ENCODE measurements around the gene WDR5B. TPM values are rescaled to one million over a fixed set of nuclear protein-coding genes. Genes with fewer than 3 reads are reported as not detected.

WDR5B gene
- total and polyA plus RNA-seq, 8 donors: 2.3 to 5.4 (median 3.3) TPM

- no peak for TF ChIP-seq CTCF (IDR thresholded peaks at IDR 0.05)
Observed at GRCh38 chr3:122421101-122421500, 5.2 kb upstream of the WDR5B start.

GRCh38 chr3:122416966-122417365 is 1.1 kb upstream of the WDR5B start:
- TF ChIP-seq CTCF (IDR thresholded peaks at IDR 0.05): no peak
- Histone ChIP-seq H3K27ac (peak overlapping the region; percentile 83 to 94 (median 89)), H3K4me3 (peak overlapping the region; percentile 51 to 82 (median 66)), H3K9me3 (no peaks in the 10 kb centered on the region), H3K27me3 (no peaks in the 10 kb centered on the region), H3K4me1 (peaks cover 17 to 27% (median 26%) of the 10 kb centered on the region in 3 donors), H3K36me3 (no peaks in the 10 kb centered on the region)
- no peak for FAIRE-seq
- peak in 3 of 6 donors; percentile 15 to 39 (median 24) for DNase-seq
- intact Hi-C loops (cut with DNase I): no loop called here
- ATAC-seq: peak; percentile 5 to 12 (median 8)
- WGBS, 2 donors: 21 to 23% methylated on average over 14 of the region's 14 CpGs

More at GRCh38 chr3:122421101-122421500, 5.2 kb upstream of the WDR5B start:
- ATAC-seq: no peak
- H3K4me3 ChIP-seq: no peak overlapping the region
- H3K4me1 ChIP-seq: peaks cover 0 to 6% (median 6%) of the 10 kb centered on the region in 3 donors
- DNase-seq: no peak
- WGBS, 2 donors: 98% methylated on average over 4 of the region's 4 CpGs
- intact Hi-C loops (cut with DNase I): no loop called here
- H3K36me3 ChIP-seq: peaks cover 3 to 6% (median 4%) of the 10 kb centered on the region in 3 donors
- FAIRE-seq: no peak
- no peaks in the 10 kb centered on the region for H3K27me3 ChIP-seq
- H3K9me3 ChIP-seq: no peaks in the 10 kb centered on the region
- no peak overlapping the region for H3K27ac ChIP-seq

DNA sequence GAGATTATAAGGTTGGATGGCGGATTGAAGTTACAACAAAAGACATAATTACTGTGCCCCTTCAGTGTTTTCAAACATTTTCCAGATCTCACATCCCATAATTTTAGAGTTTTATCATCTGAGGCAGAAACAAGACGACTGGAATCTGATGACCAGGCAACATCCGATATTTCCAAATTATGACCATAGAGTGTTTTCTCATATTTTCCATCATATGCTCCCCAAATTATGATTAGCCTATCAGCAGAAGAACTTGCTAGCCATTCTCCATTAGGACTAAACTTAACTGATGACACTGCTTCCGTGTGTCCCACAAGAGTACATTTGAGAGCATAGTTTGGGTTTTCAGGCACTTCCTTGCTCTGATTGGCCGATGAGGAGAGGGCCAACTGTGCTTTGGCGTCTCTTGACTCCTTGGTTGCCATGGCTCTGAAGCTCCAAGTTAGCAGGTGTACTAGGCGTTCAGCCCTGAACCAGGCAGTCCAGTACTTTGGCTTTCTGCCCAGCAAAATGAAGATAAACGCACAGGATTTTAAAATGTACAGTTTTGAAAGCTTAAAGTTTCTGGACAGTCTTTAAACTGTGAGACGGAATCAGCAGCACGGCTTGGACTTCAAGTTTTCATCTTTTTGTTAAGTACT is 638 bp downstream of the WDR5B start:
- Histone ChIP-seq H3K4me3 (peak overlapping the region; percentile 51 to 82 (median 66)), H3K27me3 (no peaks in the 10 kb centered on the region), H3K4me1 (peaks cover 17 to 30% (median 27%) of the 10 kb centered on the region in 3 donors), H3K36me3 (peaks cover 0 to 5% (median under 1%) of the 10 kb centered on the region in 3 donors), H3K27ac (peak overlapping the region; percentile 83 to 94 (median 89)), H3K9me3 (no peaks in the 10 kb centered on the region)
- FAIRE-seq (no peak), DNase-seq (peak in 5 of 6 donors; percentile 45 to 73 (median 66)), ATAC-seq (peak; percentile 63 to 79 (median 72))
- intact Hi-C loops (cut with DNase I): no loop called here
- WGBS, 2 donors: 13% methylated on average over 10 of the region's 10 CpGs
- TF ChIP-seq CTCF (IDR thresholded peaks at IDR 0.05): no peak

GRCh38 chr3:122414391-122414790 is 1.5 kb downstream of the WDR5B start:
- intact Hi-C loops (cut with DNase I): no loop called here
- no peak for TF ChIP-seq CTCF (IDR thresholded peaks at IDR 0.05)
- DNase-seq (no peak), ATAC-seq (no peak), FAIRE-seq (no peak)
- H3K4me3 ChIP-seq: peak overlapping the region in 1 of 4 donors; percentile 82
- no peaks in the 10 kb centered on the region for H3K9me3 ChIP-seq
- H3K4me1 ChIP-seq: peaks cover 17 to 30% (median 27%) of the 10 kb centered on the region in 3 donors
- 48 to 74% methylated on average over 3 of the region's 3 CpGs for WGBS, 2 donors
- H3K27ac ChIP-seq: peak overlapping the region in 1 of 4 donors; percentile 94
- peaks cover 0 to 9% (median 7%) of the 10 kb centered on the region in 3 donors for H3K36me3 ChIP-seq
- no peaks in the 10 kb centered on the region for H3K27me3 ChIP-seq

DNA sequence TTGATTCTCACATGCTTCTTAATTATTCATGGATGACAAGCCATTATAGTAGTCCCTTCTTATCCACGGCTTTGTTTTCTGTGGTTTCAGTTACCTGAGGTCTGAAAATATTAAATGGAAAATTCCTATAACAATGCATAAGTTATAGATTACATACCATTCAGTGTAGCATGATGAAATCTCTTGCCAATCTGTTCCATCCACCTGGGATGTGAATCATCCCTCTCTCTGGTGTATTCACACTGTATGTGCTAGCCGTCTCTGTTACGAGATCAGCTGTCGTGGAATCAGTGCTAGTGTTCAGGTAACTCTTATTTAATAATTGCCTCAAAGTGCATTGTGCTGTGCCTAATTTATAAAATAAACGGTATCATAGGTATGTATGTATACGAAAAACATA is 5.2 kb downstream of the WDR5B start:
- no peak for DNase-seq
- Histone ChIP-seq H3K36me3 (peaks cover 0 to 30% (median 17%) of the 10 kb centered on the region in 3 donors), H3K4me3 (no peak overlapping the region), H3K9me3 (no peaks in the 10 kb centered on the region), H3K4me1 (peaks cover 17 to 24% (median 21%) of the 10 kb centered on the region in 3 donors), H3K27ac (no peak overlapping the region), H3K27me3 (no peaks in the 10 kb centered on the region)
- FAIRE-seq: no peak
- intact Hi-C loops (cut with DNase I): no loop called here
- no peak for TF ChIP-seq CTCF (IDR thresholded peaks at IDR 0.05)
- WGBS, 2 donors: 73 to 84% methylated on average over 6 of the region's 6 CpGs
- no peak for ATAC-seq
